IPS DF 6.9 (cell line): ENCODE results near the gene TMEM41B.
"Not testable (repeated sequence)": the region's sequence is repeated elsewhere in the genome, so short reads cannot be mapped to it uniquely, and the experiment has no call there.

Source experiments
- DNase-seq: peaks from one replicate; pipeline ENCODE4 v3.0.0-alpha.2; 2013; ENCODE audit warnings: low read depth, low spot score
- H3K27ac ChIP-seq: one replicate; pipeline ENCODE4 v1.5.1; 2013; ENCODE audit warnings: low read length, control low read depth
- H3K27me3 ChIP-seq: 2 replicates; pipeline ENCODE4 v1.6.1; 2013; ENCODE audit warnings: mild to moderate bottlenecking, low read length; ENCODE audit not compliant: control insufficient read depth, insufficient read depth
- H3K36me3 ChIP-seq: 2 replicates; pipeline ENCODE4 v1.6.1; 2013; ENCODE audit warnings: low read length; ENCODE audit not compliant: control insufficient read depth, insufficient read depth
- H3K4me1 ChIP-seq: 2 replicates; pipeline ENCODE4 v1.6.1; 2013; ENCODE audit warnings: low read length; ENCODE audit not compliant: control insufficient read depth, insufficient read depth
- H3K4me3 ChIP-seq: 2 replicates; pipeline ENCODE4 v1.5.1; 2013; ENCODE audit warnings: mild to moderate bottlenecking, low read length
- H3K9me3 ChIP-seq: 2 replicates; pipeline ENCODE4 v1.6.1; 2013; ENCODE audit warnings: low read length, inconsistent platforms; ENCODE audit not compliant: control insufficient read depth, insufficient read depth
- WGBS: extraction: QIAGEN DNeasy Blood & Tissue Kit; methylation state at CpG from one replicate; pipeline ENCODE4 v1.1.7; 2013; ENCODE audit warnings: mixed read lengths, missing lambda C conversion rate; ENCODE audit not compliant: insufficient read length, insufficient coverage; 5-methylcytosine and 5-hydroxymethylcytosine counted together

Gene TMEM41B

GRCh38 chr11:9332655-9333054, 18.3 kb upstream of the TMEM41B start:
- DNase-seq = no peak
- H3K36me3 ChIP-seq = no peaks in the 10 kb centered on the region
- WGBS = no CpG with 5 or more reads among the region's 5 CpGs
- H3K9me3 ChIP-seq = no peaks in the 10 kb centered on the region
- H3K27me3 ChIP-seq = no peaks in the 10 kb centered on the region
- H3K27ac ChIP-seq = no peak overlapping the region
- no peaks in the 10 kb centered on the region; the same call in 1 of the 2 replicates for H3K4me1 ChIP-seq
- no peak overlapping the region for H3K4me3 ChIP-seq

GRCh38 chr11:9330387-9331384, 16.3 kb upstream of the TMEM41B start:
- DNase-seq = no peak
- Histone ChIP-seq H3K9me3 (no peaks in the 10 kb centered on the region), H3K27ac (no peak overlapping the region), H3K27me3 (no peaks in the 10 kb centered on the region), H3K4me3 (no peak overlapping the region), H3K36me3 (no peaks in the 10 kb centered on the region), H3K4me1 (no peaks in the 10 kb centered on the region)
- no CpG with 5 or more reads among the region's 10 CpGs for WGBS

GRCh38 chr11:9320047-9320446, 5.7 kb upstream of the TMEM41B start:
- DNase-seq = no peak
- no CpG with 5 or more reads among the region's 3 CpGs for WGBS

GRCh38 chr11:9319377-9320001, 5.1 kb upstream of the TMEM41B start:
- H3K36me3 ChIP-seq, H3K4me3 ChIP-seq, H3K27me3 ChIP-seq, H3K9me3 ChIP-seq, DNase-seq, H3K4me1 ChIP-seq, H3K27ac ChIP-seq: not testable (repeated sequence)
- WGBS = no CpG with 5 or more reads among the region's 4 CpGs

More at GRCh38 chr11:9320047-9320446, 5.7 kb upstream of the TMEM41B start:
- Histone ChIP-seq H3K4me1 (no peaks in the 10 kb centered on the region), H3K27me3 (no peaks in the 10 kb centered on the region), H3K4me3 (no peak overlapping the region), H3K9me3 (no peaks in the 10 kb centered on the region), H3K27ac (no peak overlapping the region), H3K36me3 (no peaks in the 10 kb centered on the region)

- not testable (repeated sequence) for H3K27me3 ChIP-seq, H3K4me1 ChIP-seq, DNase-seq, H3K36me3 ChIP-seq, H3K4me3 ChIP-seq, H3K9me3 ChIP-seq, H3K27ac ChIP-seq
- no CpG with 5 or more reads among the region's 18 CpGs for WGBS
These were observed 4.3 kb upstream of the TMEM41B start for GRCh38 chr11:9318442-9319376.

GRCh38 chr11:9316334-9316733, 1.9 kb upstream of the TMEM41B start:
- Histone ChIP-seq H3K4me3 (no peak overlapping the region), H3K27me3 (no peaks in the 10 kb centered on the region), H3K9me3 (no peaks in the 10 kb centered on the region), H3K4me1 (no peaks in the 10 kb centered on the region), H3K36me3 (no peaks in the 10 kb centered on the region), H3K27ac (no peak overlapping the region)
- WGBS = no CpG with 5 or more reads among the region's 2 CpGs
- DNase-seq = no peak

GRCh38 chr11:9315078-9315688, 790 bp upstream of the TMEM41B start:
- Histone ChIP-seq H3K36me3 (no peaks in the 10 kb centered on the region), H3K4me1 (no peaks in the 10 kb centered on the region), H3K4me3 (peak overlapping the region; percentile 43; the same call in 1 of the 2 replicates), H3K9me3 (no peaks in the 10 kb centered on the region), H3K27ac (peak overlapping the region; percentile 29), H3K27me3 (no peaks in the 10 kb centered on the region)
- no CpG with 5 or more reads among the region's 16 CpGs for WGBS
- DNase-seq = no peak

GRCh38 chr11:9313648-9314290, 624 bp downstream of the TMEM41B start:
- Histone ChIP-seq H3K36me3 (no peaks in the 10 kb centered on the region), H3K27ac (no peak overlapping the region), H3K4me1 (no peaks in the 10 kb centered on the region), H3K4me3 (peak overlapping the region; percentile 91), H3K9me3 (no peaks in the 10 kb centered on the region), H3K27me3 (no peaks in the 10 kb centered on the region)
- WGBS = no CpG with 5 or more reads among the region's 27 CpGs
- DNase-seq = no peak

- Histone ChIP-seq H3K4me1 (no peaks in the 10 kb centered on the region), H3K27me3 (no peaks in the 10 kb centered on the region), H3K9me3 (no peaks in the 10 kb centered on the region), H3K27ac (no peak overlapping the region), H3K36me3 (no peaks in the 10 kb centered on the region), H3K4me3 (no peak overlapping the region)
- WGBS = no CpG with 5 or more reads among the region's 3 CpGs
- DNase-seq = no peak
These were observed 3.8 kb downstream of the TMEM41B start for GRCh38 chr11:9310485-9311090.
